ENCODE measurements around the gene NBL1. TPM values are rescaled to one million over a fixed set of nuclear protein-coding genes. Genes with fewer than 3 reads are reported as not detected.

The NBL1 gene
- total and polyA plus RNA-seq, 7 donors: 64.1 to 394 (median 128) TPM

DNA sequence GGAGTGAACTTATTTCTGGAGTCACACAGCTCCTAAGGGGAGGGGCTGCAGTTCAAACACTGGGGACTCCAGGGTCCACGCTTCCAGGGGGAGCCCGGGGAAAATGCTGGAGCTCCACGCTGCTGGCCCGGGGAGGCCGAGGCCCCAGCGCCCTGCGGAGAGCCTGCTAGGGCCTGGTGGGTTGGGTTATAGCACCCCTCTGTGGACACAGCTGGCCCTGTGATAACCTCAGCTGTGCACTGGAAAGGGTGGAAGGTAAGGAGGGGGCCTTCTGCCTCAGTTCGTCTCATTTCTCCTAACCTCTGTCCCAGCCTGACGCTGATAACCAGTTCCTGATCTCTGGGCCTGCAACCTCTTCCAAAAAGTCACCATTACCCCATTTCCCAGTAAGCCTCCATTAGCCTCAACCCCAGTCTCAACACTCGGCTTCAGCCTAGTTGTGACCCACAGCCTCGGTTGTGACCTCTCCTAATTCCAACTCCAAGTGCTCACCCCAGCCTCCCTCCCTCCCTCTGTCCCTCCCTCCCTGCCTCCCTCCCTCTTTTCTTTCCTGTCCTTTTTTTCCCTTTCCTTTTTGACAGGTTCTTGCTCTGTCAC lies 7.1 kb downstream of the NBL1 start:
- TF ChIP-seq, protein P1, sequence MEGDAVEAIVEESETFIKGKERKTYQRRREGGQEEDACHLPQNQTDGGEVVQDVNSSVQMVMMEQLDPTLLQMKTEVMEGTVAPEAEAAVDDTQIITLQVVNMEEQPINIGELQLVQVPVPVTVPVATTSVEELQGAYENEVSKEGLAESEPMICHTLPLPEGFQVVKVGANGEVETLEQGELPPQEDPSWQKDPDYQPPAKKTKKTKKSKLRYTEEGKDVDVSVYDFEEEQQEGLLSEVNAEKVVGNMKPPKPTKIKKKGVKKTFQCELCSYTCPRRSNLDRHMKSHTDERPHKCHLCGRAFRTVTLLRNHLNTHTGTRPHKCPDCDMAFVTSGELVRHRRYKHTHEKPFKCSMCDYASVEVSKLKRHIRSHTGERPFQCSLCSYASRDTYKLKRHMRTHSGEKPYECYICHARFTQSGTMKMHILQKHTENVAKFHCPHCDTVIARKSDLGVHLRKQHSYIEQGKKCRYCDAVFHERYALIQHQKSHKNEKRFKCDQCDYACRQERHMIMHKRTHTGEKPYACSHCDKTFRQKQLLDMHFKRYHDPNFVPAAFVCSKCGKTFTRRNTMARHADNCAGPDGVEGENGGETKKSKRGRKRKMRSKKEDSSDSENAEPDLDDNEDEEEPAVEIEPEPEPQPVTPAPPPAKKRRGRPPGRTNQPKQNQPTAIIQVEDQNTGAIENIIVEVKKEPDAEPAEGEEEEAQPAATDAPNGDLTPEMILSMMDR (IDR thresholded peaks at IDR 0.05): peak; percentile 50 to 73 (median 56)
- TF ChIP-seq POLR2AphosphoS5 (IDR thresholded peaks at IDR 0.05): no peak
- peak; percentile 84 for DNase-seq
- intact Hi-C loops (cut with DNase I): loop anchor here (2.0 kb wide), 2 partner anchors 260 to 306 kb away; no protein-coding TSS in a partner anchor
- WGBS, 2 donors: 27 to 36% methylated on average over 11 of the region's 11 CpGs
- Histone ChIP-seq H3K27ac (peak overlapping the region; percentile 81 to 97 (median 93)), H3K4me1 (peaks cover 0 to 71% (median 62%) of the 10 kb centered on the region in 4 donors), H3K4me3 (peak overlapping the region in 1 of 4 donors; percentile 7), H3K9me3 (no peaks in the 10 kb centered on the region), H3K27me3 (no peaks in the 10 kb centered on the region), H3K36me3 (peaks cover 0 to 13% (median 6%) of the 10 kb centered on the region in 4 donors)

DNA sequence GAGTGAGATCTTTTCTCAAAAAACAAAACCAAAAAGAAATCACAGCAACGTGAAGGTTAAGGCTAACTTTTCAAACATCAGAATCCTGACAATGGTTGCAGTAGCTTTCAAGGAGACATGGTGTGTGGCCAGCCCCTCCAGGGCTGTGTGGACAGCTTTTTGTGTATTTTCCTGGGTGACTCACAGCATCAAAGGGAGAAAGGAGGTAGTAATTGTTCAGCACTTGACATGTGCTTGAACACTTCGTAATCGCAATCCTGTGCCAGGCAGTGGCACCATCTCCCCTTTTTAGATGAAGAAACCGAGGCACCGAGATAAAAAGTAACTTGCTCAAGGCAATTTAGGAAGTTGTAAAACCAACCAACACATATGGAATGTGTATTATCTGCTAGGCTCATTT lies 10.3 kb downstream of the NBL1 start:
- Histone ChIP-seq H3K27ac (peak overlapping the region in 2 of 4 donors; percentile 59 to 97), H3K4me3 (no peak overlapping the region), H3K9me3 (no peaks in the 10 kb centered on the region), H3K36me3 (peaks cover 10 to 31% (median 17%) of the 10 kb centered on the region in 4 donors), H3K27me3 (no peaks in the 10 kb centered on the region), H3K4me1 (peaks cover 0 to 44% (median 37%) of the 10 kb centered on the region in 4 donors)
- no peak for DNase-seq
- WGBS, 2 donors: 60 to 82% methylated on average over 5 of the region's 5 CpGs
- TF ChIP-seq POLR2A (IDR thresholded peaks at IDR 0.05): no peak
- no peak for TF ChIP-seq POLR2AphosphoS5 (IDR thresholded peaks at IDR 0.05)
- TF ChIP-seq EP300 (IDR thresholded peaks at IDR 0.05): no peak
- TF ChIP-seq, protein P1 (IDR thresholded peaks at IDR 0.05): no peak
- intact Hi-C loops (cut with DNase I): no loop called here

DNA sequence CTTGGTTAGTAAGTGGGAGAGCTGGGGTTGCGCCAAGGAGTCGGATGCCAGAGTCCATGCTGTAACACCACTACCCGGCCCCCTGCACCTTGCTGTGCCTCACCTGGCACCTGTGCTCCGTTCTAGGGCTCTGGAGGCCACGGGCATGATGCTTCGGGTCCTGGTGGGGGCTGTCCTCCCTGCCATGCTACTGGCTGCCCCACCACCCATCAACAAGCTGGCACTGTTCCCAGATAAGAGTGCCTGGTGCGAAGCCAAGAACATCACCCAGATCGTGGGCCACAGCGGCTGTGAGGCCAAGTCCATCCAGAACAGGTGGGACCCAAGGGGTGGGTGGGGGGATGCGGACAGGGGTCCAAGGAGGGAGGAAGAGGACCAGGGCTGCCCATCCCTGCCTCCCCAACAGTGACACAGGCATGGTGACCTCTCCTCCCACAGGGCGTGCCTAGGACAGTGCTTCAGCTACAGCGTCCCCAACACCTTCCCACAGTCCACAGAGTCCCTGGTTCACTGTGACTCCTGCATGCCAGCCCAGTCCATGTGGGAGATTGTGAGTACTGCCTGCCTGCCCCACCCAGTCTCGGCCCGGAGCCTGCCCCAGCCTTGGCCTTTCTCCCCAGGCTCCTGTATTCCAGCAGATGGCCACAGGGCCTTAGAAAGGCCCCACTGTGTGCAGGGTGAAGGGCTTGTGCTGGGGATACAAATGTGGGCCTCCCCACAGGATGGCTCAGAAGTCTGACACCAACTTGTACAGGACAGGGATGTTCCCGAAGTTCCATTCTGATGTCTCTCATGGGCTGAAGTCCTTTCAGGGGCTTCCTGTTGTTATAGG lies 11.0 kb downstream of the NBL1 start:
- TF ChIP-seq POLR2A (IDR thresholded peaks at IDR 0.05): no peak
- TF ChIP-seq, protein P1 (IDR thresholded peaks at IDR 0.05): no peak
- intact Hi-C loops (cut with DNase I): no loop called here
- Histone ChIP-seq H3K36me3 (peaks cover 10 to 31% (median 17%) of the 10 kb centered on the region in 4 donors), H3K4me1 (peaks cover 0 to 45% (median 33%) of the 10 kb centered on the region in 4 donors), H3K4me3 (no peak overlapping the region), H3K27me3 (no peaks in the 10 kb centered on the region), H3K9me3 (no peaks in the 10 kb centered on the region), H3K27ac (peak overlapping the region in 2 of 4 donors; percentile 59 to 97)
- 41 to 78% methylated on average over 15 of the region's 15 CpGs for WGBS, 2 donors
- no peak for DNase-seq

DNA sequence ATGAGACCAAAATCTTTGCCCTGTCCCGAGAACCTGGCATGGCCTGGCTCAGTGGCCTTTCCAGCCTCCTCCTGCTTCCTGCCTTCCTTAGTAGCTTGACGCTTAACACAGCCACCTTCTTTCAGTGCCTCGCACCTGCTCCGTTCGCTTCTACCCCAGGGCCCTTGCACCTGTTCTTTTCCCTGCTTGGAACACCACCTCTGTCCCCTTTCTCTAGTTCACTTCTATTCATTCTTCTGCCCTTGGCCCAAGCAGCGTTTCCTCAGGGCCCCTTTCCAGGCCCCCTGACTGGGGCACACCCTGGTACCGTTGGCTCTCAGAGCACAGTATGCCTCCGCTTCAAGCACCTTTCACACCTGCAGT lies 11.6 kb downstream of the NBL1 start:
- H3K4me3 ChIP-seq: no peak overlapping the region
- TF ChIP-seq, protein P1 (IDR thresholded peaks at IDR 0.05): no peak
- TF ChIP-seq POLR2A (IDR thresholded peaks at IDR 0.05) (no peak), EP300 (IDR thresholded peaks at IDR 0.05) (no peak)
- peaks cover 0 to 40% (median 28%) of the 10 kb centered on the region in 4 donors for H3K4me1 ChIP-seq
- H3K27me3 ChIP-seq: peaks cover 0 to 2% (median 0%) of the 10 kb centered on the region in 3 donors
- DNase-seq: no peak
- H3K9me3 ChIP-seq: no peaks in the 10 kb centered on the region
- H3K27ac ChIP-seq: peak overlapping the region in 1 of 4 donors; percentile 97
- 83 to 89% methylated on average over 8 of the region's 8 CpGs for WGBS, 2 donors
- intact Hi-C loops (cut with DNase I): no loop called here
- H3K36me3 ChIP-seq: peaks cover 10 to 31% (median 17%) of the 10 kb centered on the region in 4 donors
